K562 (cell line): Measurements from ENCODE around the gene ARL13A. TPM values are rescaled to one million over a fixed set of nuclear protein-coding genes. Genes with fewer than 3 reads are reported as not detected.

Experiments used
- FIP1L1 ChIP-seq: fragments of 200-400 bp; formaldehyde crosslinking; IDR thresholded peaks from 2 replicates; pipeline ENCODE4 v1.6.1; 2018; ENCODE audit warnings: mild to moderate bottlenecking, low read depth, low read length; ENCODE audit not compliant: poor library complexity, severe bottlenecking
- HNRNPH1 ChIP-seq: fragments of 200-400 bp; formaldehyde crosslinking; optimal IDR thresholded peaks from 2 replicates; pipeline ENCODE3; 2017; ENCODE audit warnings: low read depth, mild to moderate bottlenecking, low read length, moderate library complexity
- MECOM ChIP-seq: fragments of 250-450 bp; sonication (Bioruptor Pico); IDR thresholded peaks from 2 replicates; pipeline ENCODE4 v1.8.0; 2022; ENCODE audit warnings: inconsistent platforms
- NCOA2 ChIP-seq, 2 experiments: fragments of 450-650 bp; IDR thresholded peaks; 2 replicates each; pipeline ENCODE4 v1.6.1; 2018; ENCODE audit warnings: mild to moderate bottlenecking in 2 of 2, moderate library complexity in 1 of 2; ENCODE audit not compliant: partially characterized antibody in 2 of 2
- ZNF395 ChIP-seq: fragments of 200-800 bp; sonication (Bioruptor generic); IDR thresholded peaks from 2 replicates; pipeline ENCODE4 v1.6.1; 2017; ENCODE audit warnings: missing genetic modification characterization, missing compliant biosample characterization
- polyA plus RNA-seq, 8 experiments: library from polyadenylated mRNA; depleted of rRNA in 4 of 8; stranded (reverse) in 5 of 8; unstranded in 3 of 8; fragments of >200 nt; fragmentation: Nextera tagmentation in 2 of 8; fragmentation: Illumina TruSeq in 1 of 8; extraction: Ambion mirVana in 2 of 8; extraction: Trizol in 1 of 8; gene quantifications; 2 replicates each; pipeline versions ENCODE4 v1.2.1 to v1.2.3, GENCODE V29; 2011 to 2014; ENCODE audit warnings: inconsistent platforms in 1 of 8, missing spikeins in 1 of 8
- total RNA-seq, 7 experiments: library from RNA; depleted of rRNA in 6 of 7; stranded (reverse); fragments of >200 nt in 6 of 7; fragmentation: Illumina TruSeq in 2 of 7; extraction: Trizol in 2 of 7; gene quantifications; 2 replicates each; pipeline versions ENCODE4 v1.2.1 to v1.2.3, GENCODE V29; 2011 to 2021; ENCODE audit warnings: low replicate concordance in 1 of 7
- TF ChIP-seq, protein P1 (sequence below): fragments of 200-800 bp; sonication (Bioruptor generic); IDR thresholded peaks from 2 replicates; pipeline ENCODE4 v1.6.1; 2016; ENCODE audit warnings: missing genetic modification characterization, missing compliant biosample characterization

ARL13A gene
- total and polyA plus RNA-seq, 9 of the 15 experiments (the other 6 are each of a cell fraction or from before 2014, with no cell fraction given): not detected

DNA sequence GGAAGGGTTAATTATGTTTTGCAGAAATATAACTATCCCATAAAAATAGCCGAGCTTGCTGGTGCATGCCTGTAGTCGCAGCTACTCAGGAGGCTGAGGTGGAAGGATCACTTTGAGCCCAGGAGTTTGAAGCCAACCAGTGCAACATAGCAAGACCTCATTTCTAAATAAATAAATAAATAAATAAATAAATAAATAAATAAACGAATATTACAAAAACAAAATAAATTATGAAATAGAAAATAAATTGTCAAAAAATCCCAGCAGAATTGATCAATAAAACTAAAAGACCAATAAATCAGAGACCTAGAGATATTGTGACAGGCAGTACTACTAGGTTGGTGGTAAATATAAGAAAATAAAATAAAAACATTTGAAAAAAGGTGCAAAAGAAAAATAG lies 6.7 kb upstream of the ARL13A start (continued):
- TF ChIP-seq ZNF395 (CRISPR knock-in tag) (no peak), HNRNPH1 (no peak), NCOA2 (IDR thresholded peaks at IDR 0.05; ENCODE audit: partially characterized antibody in 2 of 2) (no peak), MECOM (CRISPR knock-in tag) (no peak), FIP1L1 (no peak)
- TF ChIP-seq, protein P1, sequence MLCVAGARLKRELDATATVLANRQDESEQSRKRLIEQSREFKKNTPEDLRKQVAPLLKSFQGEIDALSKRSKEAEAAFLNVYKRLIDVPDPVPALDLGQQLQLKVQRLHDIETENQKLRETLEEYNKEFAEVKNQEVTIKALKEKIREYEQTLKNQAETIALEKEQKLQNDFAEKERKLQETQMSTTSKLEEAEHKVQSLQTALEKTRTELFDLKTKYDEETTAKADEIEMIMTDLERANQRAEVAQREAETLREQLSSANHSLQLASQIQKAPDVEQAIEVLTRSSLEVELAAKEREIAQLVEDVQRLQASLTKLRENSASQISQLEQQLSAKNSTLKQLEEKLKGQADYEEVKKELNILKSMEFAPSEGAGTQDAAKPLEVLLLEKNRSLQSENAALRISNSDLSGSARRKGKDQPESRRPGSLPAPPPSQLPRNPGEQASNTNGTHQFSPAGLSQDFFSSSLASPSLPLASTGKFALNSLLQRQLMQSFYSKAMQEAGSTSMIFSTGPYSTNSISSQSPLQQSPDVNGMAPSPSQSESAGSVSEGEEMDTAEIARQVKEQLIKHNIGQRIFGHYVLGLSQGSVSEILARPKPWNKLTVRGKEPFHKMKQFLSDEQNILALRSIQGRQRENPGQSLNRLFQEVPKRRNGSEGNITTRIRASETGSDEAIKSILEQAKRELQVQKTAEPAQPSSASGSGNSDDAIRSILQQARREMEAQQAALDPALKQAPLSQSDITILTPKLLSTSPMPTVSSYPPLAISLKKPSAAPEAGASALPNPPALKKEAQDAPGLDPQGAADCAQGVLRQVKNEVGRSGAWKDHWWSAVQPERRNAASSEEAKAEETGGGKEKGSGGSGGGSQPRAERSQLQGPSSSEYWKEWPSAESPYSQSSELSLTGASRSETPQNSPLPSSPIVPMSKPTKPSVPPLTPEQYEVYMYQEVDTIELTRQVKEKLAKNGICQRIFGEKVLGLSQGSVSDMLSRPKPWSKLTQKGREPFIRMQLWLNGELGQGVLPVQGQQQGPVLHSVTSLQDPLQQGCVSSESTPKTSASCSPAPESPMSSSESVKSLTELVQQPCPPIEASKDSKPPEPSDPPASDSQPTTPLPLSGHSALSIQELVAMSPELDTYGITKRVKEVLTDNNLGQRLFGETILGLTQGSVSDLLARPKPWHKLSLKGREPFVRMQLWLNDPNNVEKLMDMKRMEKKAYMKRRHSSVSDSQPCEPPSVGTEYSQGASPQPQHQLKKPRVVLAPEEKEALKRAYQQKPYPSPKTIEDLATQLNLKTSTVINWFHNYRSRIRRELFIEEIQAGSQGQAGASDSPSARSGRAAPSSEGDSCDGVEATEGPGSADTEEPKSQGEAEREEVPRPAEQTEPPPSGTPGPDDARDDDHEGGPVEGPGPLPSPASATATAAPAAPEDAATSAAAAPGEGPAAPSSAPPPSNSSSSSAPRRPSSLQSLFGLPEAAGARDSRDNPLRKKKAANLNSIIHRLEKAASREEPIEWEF (CRISPR knock-in tag): no peak
